SJCRH30 (cell line): Measurements from ENCODE around the gene WASF2. TPM values are rescaled to one million over a fixed set of nuclear protein-coding genes. Genes with fewer than 3 reads are reported as not detected.
"Not testable (repeated sequence)": the region's sequence is repeated elsewhere in the genome, so short reads cannot be mapped to it uniquely, and the experiment has no call there.

Experiments
- DNase-seq, 2 experiments: peaks; one replicate each; pipeline ENCODE4 v3.0.0-alpha.2; 2015 to 2020
- H3K27ac ChIP-seq: fragments of 250-450 bp; sonication (Bioruptor Pico); 2 replicates; pipeline ENCODE4 v1.5.1; 2020; ENCODE audit warnings: mild to moderate bottlenecking, moderate library complexity
- H3K27me3 ChIP-seq: fragments of 250-450 bp; sonication (Bioruptor Pico); 2 replicates; pipeline ENCODE4 v1.5.1; 2020; ENCODE audit warnings: mild to moderate bottlenecking, moderate library complexity
- H3K36me3 ChIP-seq: fragments of 250-450 bp; sonication (Bioruptor Pico); 2 replicates; pipeline ENCODE4 v1.5.1; 2020; ENCODE audit warnings: mild to moderate bottlenecking, moderate library complexity
- H3K4me1 ChIP-seq: fragments of 250-450 bp; sonication (Bioruptor Pico); 2 replicates; pipeline ENCODE4 v1.5.1; 2020; ENCODE audit warnings: mild to moderate bottlenecking, moderate library complexity
- H3K4me3 ChIP-seq: fragments of 250-450 bp; sonication (Bioruptor Pico); 2 replicates; pipeline ENCODE4 v1.5.1; 2020; ENCODE audit warnings: mild to moderate bottlenecking, moderate library complexity
- H3K9me3 ChIP-seq: fragments of 250-450 bp; sonication (Bioruptor Pico); replicated peaks from 2 replicates; pipeline ENCODE4 v1.5.1; 2020; ENCODE audit warnings: mild to moderate bottlenecking, moderate library complexity
- total RNA-seq: library from RNA; depleted of rRNA; stranded (reverse); fragments of >200 nt; shearing (Covaris generic); gene quantifications from 2 replicates; pipeline ENCODE4 v1.2.3, GENCODE V29; 2014

Gene WASF2
- total RNA-seq, 1 experiment from 2014 or later: 43.6 TPM

GRCh38 chr1:27388337-27389005 lies 101.5 kb downstream of the WASF2 start:
- no peaks in the 10 kb centered on the region for H3K9me3 ChIP-seq
- no peaks in the 10 kb centered on the region for H3K4me1 ChIP-seq
- no peak overlapping the region for H3K4me3 ChIP-seq
- DNase-seq: peak; percentile 62 to 83
- no peak overlapping the region for H3K27ac ChIP-seq
- no peaks in the 10 kb centered on the region for H3K36me3 ChIP-seq
- H3K27me3 ChIP-seq: no peaks in the 10 kb centered on the region

DNA sequence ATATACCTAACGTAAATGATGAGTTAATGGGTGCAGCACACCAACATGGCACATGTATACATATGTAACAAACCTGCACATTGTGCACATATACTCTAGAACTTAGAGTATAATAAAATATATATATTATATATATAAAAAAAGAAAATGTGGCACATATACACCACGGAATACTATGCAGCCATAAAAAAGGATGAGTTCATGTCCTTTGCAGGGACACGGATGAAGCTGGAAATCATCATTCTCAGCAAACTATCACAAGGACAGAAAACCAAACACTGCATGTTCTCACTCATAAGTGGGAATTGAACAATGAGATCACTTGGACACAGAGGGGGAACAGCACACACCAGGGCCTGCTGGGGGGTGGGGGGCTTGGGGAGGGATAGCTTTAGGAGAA lies 105.2 kb downstream of the WASF2 start:
- not testable (repeated sequence) for H3K9me3 ChIP-seq, DNase-seq, H3K27ac ChIP-seq, H3K36me3 ChIP-seq, H3K4me3 ChIP-seq, H3K4me1 ChIP-seq
- H3K27me3 ChIP-seq: peaks cover 13% of the 10 kb centered on the region

GRCh38 chr1:27383661-27384060 lies 106.3 kb downstream of the WASF2 start:
- no peak for DNase-seq
- H3K4me1 ChIP-seq: no peaks in the 10 kb centered on the region
- H3K27ac ChIP-seq: no peak overlapping the region
- no peaks in the 10 kb centered on the region for H3K9me3 ChIP-seq
- no peak overlapping the region for H3K4me3 ChIP-seq
- H3K36me3 ChIP-seq: no peaks in the 10 kb centered on the region
- H3K27me3 ChIP-seq: peaks cover 22% of the 10 kb centered on the region

- DNase-seq: no peak
- Histone ChIP-seq H3K27me3 (peaks cover 22% of the 10 kb centered on the region), H3K4me3 (no peak within 1 kb of the TSS), H3K36me3 (no peaks in the 10 kb centered on the region), H3K27ac (no peak within 1 kb of the TSS), H3K4me1 (no peaks in the 10 kb centered on the region), H3K9me3 (no peaks in the 10 kb centered on the region)
These were observed 106.8 kb downstream of the WASF2 start, which contains the start of gene CD164L2 for GRCh38 chr1:27383039-27383605. CD164L2 (minus strand) TSS chr1:27383333; CDS start chr1:27383239, 94 bp downstream.

- peaks cover 22% of the 10 kb centered on the region for H3K27me3 ChIP-seq
- H3K9me3 ChIP-seq: no peaks in the 10 kb centered on the region
- H3K4me1 ChIP-seq: no peaks in the 10 kb centered on the region
- H3K4me3 ChIP-seq: no peak overlapping the region
- no peak overlapping the region for H3K27ac ChIP-seq
- H3K36me3 ChIP-seq: no peaks in the 10 kb centered on the region
- DNase-seq: no peak
These were observed 107.8 kb downstream of the WASF2 start for GRCh38 chr1:27381969-27382762.

DNA sequence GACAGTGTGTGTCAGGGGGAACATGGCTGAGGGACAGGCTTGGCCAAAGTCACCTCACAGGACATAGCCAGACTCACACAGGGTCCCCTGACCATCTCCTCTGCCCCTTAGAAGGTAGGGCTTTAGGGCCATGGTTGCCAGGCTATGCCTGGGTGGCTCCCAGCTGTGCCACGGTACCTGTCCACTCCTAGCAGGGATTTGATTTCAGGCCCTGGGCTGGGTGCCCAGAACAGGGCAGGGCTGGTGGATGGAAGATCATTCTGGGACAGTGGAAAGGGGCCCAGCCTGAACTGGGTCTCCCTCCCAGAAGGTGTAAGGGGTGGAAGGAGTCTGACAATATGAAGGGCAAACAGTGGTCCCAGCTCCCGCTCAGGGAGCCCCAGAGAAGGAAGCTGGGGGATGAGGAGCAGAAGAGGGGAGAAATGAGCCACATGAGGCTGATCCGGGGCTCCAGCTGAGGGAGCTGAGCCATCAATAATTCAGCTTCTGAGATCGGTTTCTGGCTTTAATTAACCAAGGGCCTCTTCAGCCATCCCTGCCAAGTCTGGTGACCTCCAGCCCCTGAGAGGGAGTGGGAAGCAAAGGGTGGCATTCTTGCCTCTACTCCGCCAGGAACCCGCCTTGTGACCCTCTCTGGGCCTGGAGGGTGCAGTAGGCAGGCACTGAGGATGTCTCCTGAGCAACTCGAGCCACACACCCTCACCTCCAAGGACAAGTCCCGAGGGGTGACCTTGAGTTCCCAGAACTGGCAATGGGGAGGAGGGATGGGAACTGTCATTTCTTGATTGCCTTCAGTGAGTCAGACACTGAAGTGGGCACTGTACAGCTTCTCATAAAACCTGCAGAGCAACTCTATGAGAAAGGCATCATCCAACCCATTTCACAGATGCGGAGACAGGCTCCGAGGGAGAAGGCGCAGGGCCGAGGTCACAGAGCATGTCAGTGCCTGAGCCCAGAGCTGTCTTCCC lies 108.9 kb downstream of the WASF2 start:
- Histone ChIP-seq H3K27ac (no peak overlapping the region), H3K4me1 (no peaks in the 10 kb centered on the region), H3K27me3 (peaks cover 26% of the 10 kb centered on the region), H3K9me3 (no peaks in the 10 kb centered on the region), H3K36me3 (no peaks in the 10 kb centered on the region), H3K4me3 (no peak overlapping the region)
- DNase-seq: no peak

DNA sequence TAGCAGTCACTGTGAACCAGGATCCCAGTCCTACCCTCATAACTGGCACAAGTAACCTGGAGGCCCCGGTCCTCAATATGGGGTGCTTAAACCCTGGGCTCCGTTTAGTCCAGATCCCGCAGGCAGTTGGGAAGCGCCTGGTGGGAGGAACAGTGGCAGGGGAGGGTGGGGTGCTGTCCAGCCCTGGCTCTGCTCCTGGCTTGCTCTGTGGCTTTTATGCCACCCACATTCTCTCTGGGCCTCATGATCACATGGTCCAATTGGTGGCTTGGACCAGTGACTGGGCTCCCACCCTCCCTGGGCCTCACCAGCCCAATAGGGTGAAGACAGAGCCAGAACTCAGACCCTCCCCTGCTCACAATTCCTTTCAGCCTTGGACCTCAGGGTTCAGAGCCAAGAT lies 109.7 kb downstream of the WASF2 start:
- no peak overlapping the region for H3K27ac ChIP-seq
- no peak for DNase-seq
- no peaks in the 10 kb centered on the region for H3K9me3 ChIP-seq
- peaks cover 31% of the 10 kb centered on the region for H3K27me3 ChIP-seq
- H3K4me3 ChIP-seq: no peak overlapping the region
- no peaks in the 10 kb centered on the region for H3K4me1 ChIP-seq
- no peaks in the 10 kb centered on the region for H3K36me3 ChIP-seq

DNA sequence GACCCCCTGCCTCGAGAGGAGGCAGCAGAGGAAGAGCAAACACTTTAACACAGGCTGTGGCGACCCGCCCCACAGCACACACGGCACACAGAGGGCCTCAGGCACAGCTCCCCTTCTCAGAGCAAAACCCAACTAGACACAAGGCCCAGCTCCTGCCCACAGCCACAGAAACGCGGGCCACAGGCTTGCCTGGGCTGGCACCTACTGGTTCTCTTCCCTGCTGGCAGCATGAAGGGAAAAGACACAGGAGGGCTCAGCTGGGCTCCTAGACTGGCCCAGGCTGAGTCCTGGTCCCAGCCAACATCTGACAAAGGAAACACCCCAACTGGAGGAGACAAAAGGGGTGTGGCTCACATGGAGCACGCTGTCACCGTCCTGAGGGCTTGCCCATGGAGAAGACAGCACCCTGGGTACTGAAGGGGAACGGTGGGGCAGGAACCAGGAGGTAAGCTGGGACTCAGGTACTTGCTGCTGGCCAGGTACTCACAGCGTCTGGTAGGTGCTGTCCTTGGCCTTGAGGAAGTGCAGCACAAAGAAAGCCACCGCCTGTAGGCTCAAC lies 110.3 kb downstream of the WASF2 start:
- H3K4me3 ChIP-seq: no peak overlapping the region
- no peaks in the 10 kb centered on the region for H3K9me3 ChIP-seq
- H3K4me1 ChIP-seq: no peaks in the 10 kb centered on the region
- H3K27me3 ChIP-seq: peaks cover 31% of the 10 kb centered on the region
- no peaks in the 10 kb centered on the region for H3K36me3 ChIP-seq
- no peak overlapping the region for H3K27ac ChIP-seq
- DNase-seq: no peak

- no peaks in the 10 kb centered on the region for H3K4me1 ChIP-seq
- H3K27me3 ChIP-seq: peaks cover 31% of the 10 kb centered on the region
- H3K27ac ChIP-seq: no peak overlapping the region
- H3K9me3 ChIP-seq: no peaks in the 10 kb centered on the region
- H3K4me3 ChIP-seq: no peak overlapping the region
- DNase-seq: no peak
- no peaks in the 10 kb centered on the region for H3K36me3 ChIP-seq
These were observed 112.0 kb downstream of the WASF2 start for GRCh38 chr1:27377760-27378495.

DNA sequence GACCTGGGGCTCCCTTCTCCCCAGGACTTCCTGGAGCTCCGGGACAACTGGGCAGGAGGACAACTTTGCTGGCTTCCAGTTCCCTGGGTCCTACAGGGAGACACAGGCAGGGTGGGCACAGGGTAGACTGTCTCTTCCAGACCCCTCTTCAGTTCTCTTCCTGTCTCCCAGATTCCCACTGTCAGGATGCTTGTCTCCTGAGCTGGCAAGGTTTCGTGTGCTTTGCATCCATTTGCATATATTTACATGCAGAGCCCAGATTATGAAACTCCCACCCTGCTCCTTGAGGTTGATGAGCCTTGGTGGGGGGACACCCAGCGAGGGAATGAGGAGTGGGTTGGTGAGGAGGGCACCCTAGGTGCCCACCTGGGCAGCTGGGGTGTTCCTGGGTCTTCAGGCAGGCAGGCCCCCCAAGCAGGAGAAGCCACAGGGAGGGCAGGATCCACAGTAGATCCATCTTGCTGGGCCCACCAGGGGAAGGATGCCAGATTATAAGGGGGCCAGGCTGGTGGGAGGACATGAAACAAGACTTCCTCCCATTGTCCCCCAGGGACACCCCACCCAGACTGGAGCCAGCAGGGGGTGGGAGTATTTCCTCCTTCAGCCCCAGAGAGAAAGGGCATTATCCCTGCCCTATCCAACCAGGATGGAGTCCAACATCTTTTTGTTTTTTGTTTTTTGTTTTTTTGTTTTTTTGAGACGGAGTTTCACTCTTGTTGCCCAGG lies 115.4 kb downstream of the WASF2 start, which contains the start of gene FCN3:
Gene FCN3 (minus strand): TSS at position 463 of the 725 bp plus-strand sequence. CDS start 6 bp downstream, at position 457.
- no peaks in the 10 kb centered on the region for H3K9me3 ChIP-seq
- H3K36me3 ChIP-seq: no peaks in the 10 kb centered on the region
- no peaks in the 10 kb centered on the region for H3K4me1 ChIP-seq
- H3K27ac ChIP-seq: no peak within 1 kb of the TSS
- peaks cover 15% of the 10 kb centered on the region; the same call in 1 of the 2 replicates for H3K27me3 ChIP-seq
- H3K4me3 ChIP-seq: no peak within 1 kb of the TSS
- DNase-seq: no peak

GRCh38 chr1:27372808-27373690 lies 116.9 kb downstream of the WASF2 start:
- Histone ChIP-seq H3K27ac (no peak overlapping the region), H3K27me3 (peaks cover 9% of the 10 kb centered on the region; the same call in 1 of the 2 replicates), H3K4me3 (no peak overlapping the region), H3K9me3 (no peaks in the 10 kb centered on the region), H3K4me1 (no peaks in the 10 kb centered on the region), H3K36me3 (no peaks in the 10 kb centered on the region)
- peak in 1 of 2 experiments; percentile 32 for DNase-seq
